OCI-LY3 (cell line): ENCODE data around the gene MCM7.
"Not testable (repeated sequence)": the region's sequence is repeated elsewhere in the genome, so short reads cannot be mapped to it uniquely, and the experiment has no call there.

Experiments used
- H2AFZ ChIP-seq: fragments of 200-600, 300-600 bp; shearing (Covaris generic); 2 replicates; pipeline ENCODE4 v1.6.0; 2014; ENCODE audit warnings: antibody characterized with exemption, low read depth, low read length
- H3K27ac ChIP-seq: fragments of 200-600, 300-600 bp; sonication (generic); 2 replicates; pipeline ENCODE4 v1.5.1; 2014; ENCODE audit warnings: mild to moderate bottlenecking, low read length, moderate library complexity, mixed read lengths
- H3K27me3 ChIP-seq: fragments of 200-600, 300-600 bp; sonication (generic); 2 replicates; pipeline ENCODE4 v1.6.1; 2014; ENCODE audit warnings: low read depth, low read length, mixed read lengths
- H3K36me3 ChIP-seq: fragments of 200-600, 300-600 bp; sonication (generic); replicated peaks from 2 replicates; pipeline ENCODE3; 2014; ENCODE audit warnings: low read depth, low read length, mixed read lengths
- H3K4me1 ChIP-seq: fragments of 300-600, 200-600 bp; sonication (generic); 2 replicates; pipeline ENCODE4 v1.6.1; 2014; ENCODE audit warnings: low read length, mixed read lengths
- H3K4me2 ChIP-seq: fragments of 200-600, 300-600 bp; sonication (generic); 2 replicates; pipeline ENCODE4 v1.6.1; 2014; ENCODE audit warnings: low read length, mixed read lengths
- H3K4me3 ChIP-seq: fragments of 300-600, 200-600 bp; sonication (generic); 2 replicates; pipeline ENCODE4 v1.5.1; 2014; ENCODE audit warnings: antibody characterized with exemption, mild to moderate bottlenecking, low read length, moderate library complexity
- H3K79me2 ChIP-seq: fragments of 300-600, 200-600 bp; shearing (Covaris generic); 2 replicates; pipeline ENCODE4 v1.6.1; 2014; ENCODE audit warnings: mild to moderate bottlenecking, low read length, mixed read lengths
- H3K9ac ChIP-seq: fragments of 300-600, 200-600 bp; shearing (Covaris generic); 2 replicates; pipeline ENCODE4 v1.6.0; 2014; ENCODE audit warnings: mild to moderate bottlenecking, low read length, moderate library complexity
- H3K9me3 ChIP-seq: fragments of 200-600, 300-600 bp; shearing (Covaris generic); 2 replicates; pipeline ENCODE4 v1.6.1; 2014; ENCODE audit warnings: low read length, mixed read lengths; ENCODE audit not compliant: insufficient read depth
- H4K20me1 ChIP-seq: fragments of 200-600, 300-600 bp; sonication (generic); 2 replicates; pipeline ENCODE4 v1.6.1; 2016; ENCODE audit warnings: low read length, mixed read lengths; ENCODE audit not compliant: insufficient read depth
- EZH2phosphoT487 ChIP-seq: fragments of 200-600 bp; shearing (Covaris generic); IDR thresholded peaks from 2 replicates; pipeline ENCODE4 v1.6.1; 2018; ENCODE audit warnings: antibody characterized with exemption, mixed run types, low read depth
- TF ChIP-seq, protein P1 (sequence below): fragments of 200-600, 300-600 bp; sonication (generic); IDR thresholded peaks from 2 replicates; pipeline ENCODE4 v1.5.1; 2014; ENCODE audit warnings: antibody characterized with exemption, low read length, low read depth

Gene MCM7

DNA sequence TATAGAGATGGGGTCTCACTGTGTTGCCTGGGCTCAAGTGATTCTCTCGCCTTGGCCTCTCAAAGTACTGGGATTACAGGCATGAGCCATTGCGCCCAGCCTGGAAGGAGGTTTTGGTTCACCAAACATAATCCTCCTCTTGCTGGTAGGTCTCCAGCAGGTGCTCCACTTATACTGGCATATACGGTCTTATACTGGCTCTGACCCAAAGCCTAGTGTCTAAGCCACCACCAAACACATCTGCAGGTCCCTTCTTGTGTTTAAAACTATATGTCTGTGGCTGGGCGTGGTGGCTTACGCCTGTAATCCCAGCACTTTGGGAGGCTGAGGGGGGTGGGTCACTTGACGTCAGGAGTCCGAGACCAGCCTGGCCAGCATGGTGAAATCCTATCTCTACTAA is 30.9 kb upstream of the MCM7 start:
- Histone ChIP-seq H3K27me3 (no peaks in the 10 kb centered on the region), H2AFZ (no peak overlapping the region), H3K4me1 (peaks cover 13% of the 10 kb centered on the region), H4K20me1 (no peaks in the 10 kb centered on the region), H3K27ac (no peak overlapping the region), H3K4me2 (no peak overlapping the region), H3K79me2 (peaks cover 4% of the 10 kb centered on the region; the same call in 1 of the 2 replicates), H3K4me3 (no peak overlapping the region), H3K9me3 (no peaks in the 10 kb centered on the region), H3K36me3 (no peaks in the 10 kb centered on the region), H3K9ac (no peak overlapping the region)
- no peak for TF ChIP-seq EZH2phosphoT487
- TF ChIP-seq, protein P1, sequence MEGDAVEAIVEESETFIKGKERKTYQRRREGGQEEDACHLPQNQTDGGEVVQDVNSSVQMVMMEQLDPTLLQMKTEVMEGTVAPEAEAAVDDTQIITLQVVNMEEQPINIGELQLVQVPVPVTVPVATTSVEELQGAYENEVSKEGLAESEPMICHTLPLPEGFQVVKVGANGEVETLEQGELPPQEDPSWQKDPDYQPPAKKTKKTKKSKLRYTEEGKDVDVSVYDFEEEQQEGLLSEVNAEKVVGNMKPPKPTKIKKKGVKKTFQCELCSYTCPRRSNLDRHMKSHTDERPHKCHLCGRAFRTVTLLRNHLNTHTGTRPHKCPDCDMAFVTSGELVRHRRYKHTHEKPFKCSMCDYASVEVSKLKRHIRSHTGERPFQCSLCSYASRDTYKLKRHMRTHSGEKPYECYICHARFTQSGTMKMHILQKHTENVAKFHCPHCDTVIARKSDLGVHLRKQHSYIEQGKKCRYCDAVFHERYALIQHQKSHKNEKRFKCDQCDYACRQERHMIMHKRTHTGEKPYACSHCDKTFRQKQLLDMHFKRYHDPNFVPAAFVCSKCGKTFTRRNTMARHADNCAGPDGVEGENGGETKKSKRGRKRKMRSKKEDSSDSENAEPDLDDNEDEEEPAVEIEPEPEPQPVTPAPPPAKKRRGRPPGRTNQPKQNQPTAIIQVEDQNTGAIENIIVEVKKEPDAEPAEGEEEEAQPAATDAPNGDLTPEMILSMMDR: no peak

DNA sequence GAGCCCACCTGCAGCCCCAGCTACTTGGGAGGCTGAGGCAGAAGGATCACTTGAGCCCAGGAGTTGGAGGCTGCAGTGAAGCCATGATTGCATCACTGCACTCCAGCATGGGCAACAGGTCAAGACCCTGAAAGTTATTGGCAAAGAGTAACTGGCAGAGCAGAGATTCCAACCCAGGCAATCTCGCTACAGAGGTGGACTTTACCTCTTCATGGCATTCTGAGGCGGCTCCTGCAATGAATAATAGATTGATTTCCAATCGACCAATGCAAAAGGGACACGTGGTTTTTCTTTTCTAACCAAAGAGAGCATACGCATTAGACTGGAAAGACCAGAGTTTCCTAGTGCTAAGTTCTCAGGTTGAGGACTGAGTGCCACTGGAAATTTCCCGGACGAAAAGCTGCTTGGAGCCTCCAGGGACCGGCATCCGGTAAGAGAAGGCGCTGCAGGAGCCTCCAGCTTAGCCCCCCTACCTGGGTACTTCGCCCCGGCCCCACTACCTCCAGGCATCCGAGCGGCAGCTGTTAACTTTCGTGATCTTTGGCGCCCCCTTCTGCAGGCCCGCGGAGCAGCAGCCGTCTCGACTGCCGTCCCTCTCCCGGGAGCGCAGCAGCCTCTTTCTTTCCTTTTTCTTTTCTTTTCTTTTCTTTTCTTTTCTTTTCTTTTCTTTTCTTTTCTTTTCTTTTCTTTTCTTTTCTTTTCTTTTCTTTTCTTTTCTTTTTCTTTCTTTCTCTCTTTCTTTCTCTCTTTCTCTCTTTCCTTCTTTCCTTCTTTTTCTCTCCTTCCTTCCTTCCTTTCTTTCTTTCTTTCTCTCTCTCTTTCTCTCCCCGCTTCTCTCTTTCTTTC is 29.6 kb upstream of the MCM7 start:
- peak overlapping the region; percentile 87; the same call in 1 of the 2 replicates for H2AFZ ChIP-seq

DNA sequence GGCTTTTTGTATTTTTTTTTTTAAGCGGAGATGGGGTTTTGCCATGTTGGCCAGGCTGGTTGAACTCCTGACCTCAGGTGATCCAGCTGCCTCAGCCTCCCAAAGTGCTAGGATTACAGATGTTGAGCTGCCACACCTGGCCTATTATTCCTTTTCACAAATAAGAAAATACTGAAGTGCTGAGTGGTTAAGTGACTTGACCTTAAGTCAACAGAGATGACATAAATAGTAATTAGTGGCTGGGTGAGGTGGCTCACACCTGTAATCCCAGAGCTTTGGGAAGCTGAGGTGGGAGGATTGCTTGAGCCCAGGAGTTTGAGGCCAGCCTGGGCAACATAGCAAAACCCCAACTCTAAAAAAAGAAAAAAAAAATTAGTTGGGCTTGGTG is 29.0 kb upstream of the MCM7 start:
- H3K9me3 ChIP-seq, H2AFZ ChIP-seq, H3K36me3 ChIP-seq, H3K4me3 ChIP-seq, H3K9ac ChIP-seq, H3K27ac ChIP-seq, H3K4me2 ChIP-seq, H3K27me3 ChIP-seq, H4K20me1 ChIP-seq: not testable (repeated sequence)
- Histone ChIP-seq H3K4me1 (peaks cover 18% of the 10 kb centered on the region), H3K79me2 (peaks cover 17% of the 10 kb centered on the region)

More for the DNA sequence above, 29.6 kb upstream of the MCM7 start:
- TF ChIP-seq EZH2phosphoT487: no peak
- TF ChIP-seq, protein P1: peak; percentile 70
- H4K20me1 ChIP-seq: no peaks in the 10 kb centered on the region
- no peaks in the 10 kb centered on the region for H3K9me3 ChIP-seq
- H3K36me3 ChIP-seq: no peaks in the 10 kb centered on the region
- H3K4me2 ChIP-seq: peak overlapping the region; percentile 84
- no peak overlapping the region for H3K27ac ChIP-seq
- H3K4me1 ChIP-seq: peaks cover 13% of the 10 kb centered on the region
- H3K79me2 ChIP-seq: peaks cover 12% of the 10 kb centered on the region
- H3K4me3 ChIP-seq: peak overlapping the region; percentile 68
- H3K9ac ChIP-seq: peak overlapping the region; percentile 43
- H3K27me3 ChIP-seq: no peaks in the 10 kb centered on the region

DNA sequence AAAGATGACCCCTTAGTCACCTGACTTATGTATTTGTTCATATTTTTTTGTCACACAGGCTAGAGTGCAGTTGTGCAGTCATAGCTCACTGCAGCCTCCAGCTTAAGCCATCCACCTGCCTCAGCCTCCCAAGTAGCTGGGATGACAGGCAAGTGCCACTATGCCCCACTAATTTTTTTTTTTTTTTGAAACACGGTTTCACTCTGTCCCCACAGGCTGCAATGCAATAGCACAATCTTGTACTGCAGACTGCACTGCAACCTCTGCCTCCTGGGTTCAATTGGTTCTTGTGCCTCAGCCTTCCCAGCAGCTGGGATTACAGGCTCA is 27.4 kb upstream of the MCM7 start:
- Histone ChIP-seq H3K9ac (peak overlapping the region; percentile 96; the same call in 1 of the 2 replicates), H3K27ac (no peak overlapping the region)

More for the DNA sequence above, 27.4 kb upstream of the MCM7 start:
- no peaks in the 10 kb centered on the region for H4K20me1 ChIP-seq
- peaks cover 17% of the 10 kb centered on the region for H3K79me2 ChIP-seq
- H3K4me2 ChIP-seq: peak overlapping the region; percentile 90
- H3K36me3 ChIP-seq: peaks cover 7% of the 10 kb centered on the region
- H3K9me3 ChIP-seq: no peaks in the 10 kb centered on the region
- TF ChIP-seq EZH2phosphoT487: no peak
- TF ChIP-seq, protein P1: no peak
- peaks cover 19% of the 10 kb centered on the region for H3K4me1 ChIP-seq
- peak overlapping the region; percentile 97 for H3K4me3 ChIP-seq
- H2AFZ ChIP-seq: no peak overlapping the region
- no peaks in the 10 kb centered on the region for H3K27me3 ChIP-seq
